HUDEP-2 (cell line): ENCODE results near the gene YARS2.
A peak's percentile ranks its signal among the peaks of the same experiment; 100 is the strongest.

Experiments
- DNase-seq, 76 experiments: peaks; one replicate each; lab custom pipeline; 2025; ENCODE audit not compliant: unreplicated experiment in 76 of 76; lab: John Stamatoyannopoulos, UW

Gene YARS2

DNA sequence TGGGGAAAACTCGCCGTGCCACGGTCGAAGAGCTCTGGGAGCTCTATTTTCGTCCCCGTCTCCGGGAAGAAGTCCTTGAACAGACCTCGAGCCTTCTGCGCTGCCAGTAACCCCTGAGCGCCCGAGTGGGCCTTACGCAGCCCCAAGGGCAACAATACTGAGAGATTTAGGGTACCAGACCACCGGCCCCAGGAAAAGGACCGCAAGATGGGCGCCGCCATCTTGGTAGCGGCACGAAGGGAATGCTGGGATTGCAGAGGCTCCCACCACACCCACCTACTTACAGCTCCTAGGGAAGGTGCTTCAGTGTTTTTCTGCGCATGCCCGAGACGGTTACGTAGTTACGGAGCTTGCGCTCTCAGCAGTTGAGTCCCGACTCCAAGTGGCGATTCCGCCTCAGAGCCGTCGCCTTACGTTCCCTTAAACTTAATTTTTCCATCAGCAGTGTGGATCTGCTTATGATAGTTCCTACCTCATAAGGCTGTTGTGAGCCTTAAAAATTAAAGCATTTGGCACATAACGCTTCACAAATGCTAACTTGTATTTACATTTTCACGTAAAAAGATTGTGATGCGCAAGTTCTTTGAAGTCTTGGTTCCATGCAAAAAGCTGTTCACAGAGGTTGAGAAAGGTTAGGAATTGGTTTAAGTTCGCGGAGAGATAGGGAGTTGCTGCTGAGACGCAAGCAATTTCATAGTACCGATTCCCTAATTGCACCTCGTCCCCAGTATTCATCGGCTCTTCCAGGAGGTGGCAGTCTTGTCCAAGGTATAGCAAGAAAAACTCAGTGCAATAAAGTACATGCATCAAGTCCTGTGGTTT lies at the start of gene YARS2:
YARS2 (minus strand) TSS at position 244 of the 822 bp plus-strand sequence; CDS start at position 221, 23 bp downstream.
- peak in 75 of 76 experiments; percentile 29 to 94 (median 87) for DNase-seq

DNA sequence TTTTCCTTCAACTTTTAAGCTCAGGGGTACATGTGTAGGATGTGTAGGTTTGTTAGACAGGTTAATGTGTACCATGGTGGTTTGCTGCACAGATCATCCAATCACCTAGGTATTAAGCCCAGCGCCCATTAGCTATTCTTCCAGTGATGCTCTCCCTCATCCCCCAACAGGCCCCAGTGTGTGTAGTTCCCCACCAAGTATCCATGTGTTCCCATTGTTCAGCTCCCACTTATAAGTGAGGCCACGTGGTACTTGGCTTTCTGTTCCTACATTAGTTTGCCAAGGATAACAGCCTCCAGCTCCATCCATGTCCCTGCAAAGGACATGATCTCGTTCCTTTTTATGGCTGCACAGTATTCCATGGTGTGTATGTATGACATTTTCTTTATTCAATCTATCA lies 48.6 kb upstream of the YARS2 start:
- DNase-seq: no peak

DNA sequence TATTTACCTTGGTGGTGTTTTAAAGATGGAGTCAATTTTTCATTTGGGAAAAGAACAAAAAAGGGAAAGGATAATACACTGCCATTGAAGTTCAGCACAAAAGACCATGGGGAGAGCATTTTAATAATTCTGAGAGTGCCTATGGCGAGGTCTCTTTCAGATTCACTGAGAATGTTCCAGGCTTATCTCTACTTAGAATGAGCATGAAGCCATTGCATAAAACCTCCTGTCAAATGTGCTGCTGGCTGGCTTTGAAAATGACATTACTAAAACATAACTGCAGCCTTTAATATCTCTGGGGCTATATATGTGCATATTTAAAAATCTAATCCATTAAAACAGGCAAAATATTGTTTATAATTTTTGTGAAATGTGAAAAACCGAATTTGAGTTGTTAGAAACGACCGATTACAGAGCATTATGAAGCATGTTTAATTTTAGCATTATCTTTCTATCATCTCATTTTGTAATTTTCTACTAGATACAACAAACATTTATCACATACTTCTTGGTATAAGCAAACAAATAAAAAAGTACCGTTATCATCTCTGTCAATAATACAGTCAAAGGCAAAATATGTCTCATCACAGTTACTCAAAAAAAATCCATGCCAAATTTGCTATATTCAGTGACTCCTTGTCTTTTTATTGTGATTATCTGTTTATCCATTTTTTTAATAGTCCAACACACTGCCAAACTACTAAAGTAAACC lies 45.7 kb upstream of the YARS2 start:
- no peak for DNase-seq

DNA sequence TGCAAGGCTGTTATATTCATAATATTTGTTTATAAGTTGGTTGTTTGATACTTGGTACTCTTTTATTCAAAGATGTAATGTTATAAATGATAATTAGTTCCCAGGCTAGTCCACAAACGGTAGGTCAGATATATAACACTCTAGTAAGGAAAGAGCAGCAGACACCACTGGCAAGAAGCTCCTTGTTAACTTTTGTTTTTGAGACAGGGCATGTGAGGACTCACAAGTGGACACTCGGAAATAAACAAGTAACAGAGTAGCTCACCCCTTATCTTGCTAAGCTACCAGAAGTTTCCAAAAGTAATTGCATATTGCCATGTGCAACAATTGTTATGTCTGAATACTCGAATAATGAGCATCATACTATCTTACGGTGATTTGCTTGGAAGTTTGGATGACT lies 38.6 kb upstream of the YARS2 start:
- DNase-seq: no peak

DNA sequence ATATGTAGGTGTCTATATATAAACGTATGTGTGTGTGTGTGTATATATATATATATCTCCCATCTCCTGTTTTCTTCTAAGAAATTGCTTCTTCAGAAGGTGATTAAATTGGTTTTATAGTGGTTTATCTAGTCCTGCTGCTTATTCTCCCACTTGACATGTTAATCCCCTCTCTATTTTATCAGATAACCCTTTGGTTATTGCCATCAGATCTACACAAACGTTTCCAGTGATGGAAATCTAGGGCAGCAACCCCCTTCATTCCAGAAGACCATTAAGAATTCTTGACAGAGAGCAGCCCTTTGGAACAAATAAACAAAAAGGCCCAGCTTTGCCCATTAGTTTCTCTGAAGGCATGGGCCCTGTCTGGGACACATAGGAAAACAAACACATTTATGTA lies 34.2 kb upstream of the YARS2 start:
- no peak for DNase-seq

DNA sequence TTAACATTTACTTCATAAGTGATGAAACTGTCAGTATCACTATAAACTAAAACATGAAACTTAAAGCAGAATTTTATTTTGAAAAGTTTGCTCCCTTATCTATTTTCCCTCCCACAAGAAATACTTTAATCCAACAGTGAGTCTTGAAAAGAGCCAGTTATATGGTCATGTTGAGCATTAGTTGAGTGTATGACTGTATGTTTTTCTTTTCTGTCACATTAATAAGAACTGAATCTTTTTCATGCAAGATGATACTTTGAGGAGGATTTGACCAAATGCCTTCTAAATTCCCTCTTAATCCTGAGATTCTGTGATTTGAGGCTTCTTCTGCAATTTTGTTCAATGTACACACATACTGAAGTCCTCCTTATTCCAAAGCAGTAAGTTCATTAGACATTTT lies 33.7 kb upstream of the YARS2 start:
- DNase-seq: no peak

DNA sequence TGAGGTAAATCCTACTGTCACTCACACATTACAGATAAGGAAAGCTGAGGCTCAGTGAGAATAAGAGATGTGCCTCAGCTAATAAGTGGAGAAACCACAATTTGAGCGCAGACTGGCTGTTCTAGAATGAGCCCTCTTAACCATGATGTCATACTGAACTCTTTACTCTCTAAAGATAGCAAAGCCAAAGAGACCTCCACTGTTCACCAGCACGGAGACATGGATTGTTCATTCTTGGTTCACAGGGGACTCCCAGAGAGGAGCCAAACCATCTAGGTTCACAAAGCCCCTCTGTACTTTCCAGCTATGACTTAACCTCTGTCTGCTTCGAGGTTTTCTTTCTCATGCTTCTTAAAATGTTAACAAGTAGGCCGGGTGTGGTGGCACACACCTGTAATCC lies 32.7 kb upstream of the YARS2 start:
- DNase-seq: no peak

DNA sequence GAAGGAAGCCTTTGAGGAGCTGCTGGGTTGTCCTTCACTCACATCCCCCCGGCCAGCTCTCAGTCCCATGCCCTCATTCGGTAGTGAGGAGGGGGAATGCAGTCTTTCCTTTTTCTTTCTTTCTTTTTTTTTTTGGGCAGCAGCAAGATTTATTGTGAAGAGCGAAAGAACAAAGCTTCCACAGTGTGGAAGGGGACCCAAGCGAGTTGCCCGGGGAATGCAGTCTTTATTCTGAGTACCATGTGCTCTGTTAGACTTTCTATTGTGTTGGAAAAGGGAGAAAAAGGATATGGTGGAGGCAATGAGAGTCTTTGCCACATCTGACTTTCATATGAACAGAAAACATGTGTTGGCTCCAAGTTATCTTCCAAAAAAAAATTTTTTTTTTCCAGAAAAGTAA lies 29.9 kb upstream of the YARS2 start:
- no peak for DNase-seq

DNA sequence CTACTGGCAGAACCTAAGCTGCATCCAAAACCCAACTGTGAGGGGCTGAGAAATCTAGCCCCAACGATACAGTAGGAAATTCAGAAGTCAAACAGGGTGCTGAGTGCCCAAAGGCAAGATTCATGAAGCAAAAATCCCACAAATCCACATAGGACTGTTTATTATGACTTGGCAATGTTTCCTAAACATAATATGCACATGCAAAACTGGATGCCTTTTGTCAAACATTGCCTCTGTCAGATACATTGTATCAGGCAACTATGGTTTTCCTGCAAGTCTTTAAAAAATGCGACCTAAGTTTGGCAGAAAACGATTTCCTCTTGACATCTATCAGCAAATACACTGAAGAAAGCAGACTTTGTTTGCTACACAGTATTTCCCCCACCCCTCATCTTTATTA lies 27.3 kb upstream of the YARS2 start:
- DNase-seq: no peak

DNA sequence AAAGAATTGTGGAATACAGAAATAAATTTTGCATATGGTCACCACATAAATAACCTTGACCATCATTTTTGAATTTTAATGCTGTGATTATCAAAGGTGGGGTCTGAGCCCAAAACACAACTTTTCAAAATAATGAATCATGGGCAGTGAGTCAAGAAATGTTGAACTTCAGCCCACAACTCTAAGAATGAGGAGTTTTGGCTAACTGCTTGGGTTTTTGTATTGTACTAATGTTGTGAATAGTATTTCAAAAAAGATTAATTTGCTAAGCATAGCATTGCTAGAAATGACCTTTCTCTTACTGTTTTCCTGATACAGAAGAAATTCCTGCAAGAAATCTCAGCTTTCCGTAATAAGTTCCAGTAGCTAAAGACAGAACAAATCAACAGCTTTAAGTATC lies 24.4 kb upstream of the YARS2 start:
- no peak for DNase-seq

DNA sequence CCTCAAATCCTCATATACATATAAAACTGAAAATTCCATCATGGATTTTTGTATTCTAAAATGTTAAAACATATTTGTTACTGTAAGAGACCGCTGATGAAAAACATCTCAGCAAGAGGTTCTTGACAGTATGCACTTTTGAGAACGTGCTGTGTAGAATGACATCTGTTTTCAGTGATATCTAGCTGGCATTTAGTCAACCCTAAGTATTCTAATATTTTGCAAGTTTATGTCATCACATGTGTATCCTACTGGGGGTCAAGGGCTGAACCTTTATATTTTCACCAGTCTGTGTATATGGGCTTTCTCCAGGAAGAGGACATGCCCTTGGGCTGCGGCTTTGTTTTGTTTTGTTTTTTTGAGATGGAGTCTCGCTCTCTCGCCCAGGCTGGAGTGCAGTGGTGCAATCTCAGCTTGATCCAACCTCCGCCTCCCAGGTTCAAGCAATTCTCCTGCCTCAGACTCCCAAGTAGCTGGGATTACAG lies 22.0 kb upstream of the YARS2 start:
- no peak for DNase-seq

DNA sequence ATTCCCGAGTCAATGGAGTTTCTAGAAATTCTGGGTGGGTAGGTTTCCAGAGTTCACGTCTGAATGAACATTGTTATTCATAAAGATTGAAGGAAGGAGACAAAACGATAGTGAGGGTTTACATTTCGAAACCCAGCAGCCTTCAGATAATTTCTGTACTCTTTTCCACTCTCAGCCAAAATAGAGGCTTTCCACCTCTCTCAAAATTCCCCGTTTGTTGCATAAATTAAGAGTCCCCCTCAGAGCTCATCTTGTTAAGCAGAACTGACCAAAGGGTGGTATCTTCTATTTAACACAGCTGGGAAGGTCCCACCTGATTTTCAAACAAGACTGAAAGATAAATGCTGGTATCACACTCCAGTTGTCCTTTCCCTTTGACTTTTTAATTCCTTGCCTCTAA lies 21.5 kb upstream of the YARS2 start:
- no peak for DNase-seq

DNA sequence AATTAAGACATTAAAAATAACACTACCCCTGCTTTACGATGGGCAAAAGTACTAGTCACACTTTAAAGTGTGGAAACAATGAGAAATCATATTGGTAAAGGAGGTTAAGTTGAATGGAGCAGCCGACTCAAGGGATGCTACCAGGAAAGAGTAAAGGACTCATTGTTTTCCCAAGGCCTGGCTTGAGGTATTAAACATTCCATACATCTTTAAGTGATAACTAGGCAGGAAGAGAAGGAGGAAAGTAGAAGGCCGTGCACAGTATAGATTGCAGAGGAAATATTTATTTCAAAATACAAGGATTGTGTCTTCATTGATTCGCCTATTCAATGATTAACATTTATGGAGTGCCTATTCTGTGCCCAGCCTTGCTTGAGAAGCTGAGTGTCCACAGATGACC lies 20.6 kb upstream of the YARS2 start:
- DNase-seq: no peak

DNA sequence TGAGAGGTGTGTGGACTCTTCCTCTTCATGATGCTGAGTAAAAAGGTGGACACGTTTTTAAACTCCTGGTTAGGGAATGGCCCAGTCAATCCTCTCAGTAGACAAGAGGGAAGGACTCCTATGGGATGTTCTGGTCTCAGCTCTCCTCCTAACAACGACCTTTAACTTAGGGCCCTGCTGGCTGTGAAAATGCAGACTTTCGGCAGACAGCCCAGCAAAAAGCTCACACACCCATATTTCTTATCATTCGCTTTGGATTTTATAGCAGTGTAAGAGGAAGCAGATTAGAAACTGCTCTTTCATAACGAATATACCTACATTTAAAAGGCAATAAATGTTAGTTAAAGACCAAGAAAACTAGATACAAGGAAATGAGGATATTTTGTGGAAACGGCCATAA lies 18.0 kb upstream of the YARS2 start:
- no peak for DNase-seq

DNA sequence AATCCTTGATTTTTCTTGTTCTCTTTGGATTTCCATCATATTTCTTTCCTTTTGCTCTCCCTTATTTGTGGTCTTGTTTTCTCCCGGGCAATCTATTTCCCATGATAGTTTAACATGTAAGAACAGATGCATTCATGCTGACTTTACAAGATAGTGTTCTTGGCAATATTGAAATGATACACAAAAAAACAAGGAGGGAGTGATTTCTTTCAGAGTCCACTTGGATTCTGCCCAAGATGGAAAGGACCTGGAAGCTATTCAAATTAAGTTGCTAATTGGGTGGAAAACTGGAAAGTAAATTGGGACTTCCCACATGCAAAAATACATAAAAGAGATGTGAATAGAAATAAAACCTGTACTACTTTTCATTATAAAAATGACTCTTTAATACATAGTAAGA lies 14.4 kb upstream of the YARS2 start:
- no peak for DNase-seq

DNA sequence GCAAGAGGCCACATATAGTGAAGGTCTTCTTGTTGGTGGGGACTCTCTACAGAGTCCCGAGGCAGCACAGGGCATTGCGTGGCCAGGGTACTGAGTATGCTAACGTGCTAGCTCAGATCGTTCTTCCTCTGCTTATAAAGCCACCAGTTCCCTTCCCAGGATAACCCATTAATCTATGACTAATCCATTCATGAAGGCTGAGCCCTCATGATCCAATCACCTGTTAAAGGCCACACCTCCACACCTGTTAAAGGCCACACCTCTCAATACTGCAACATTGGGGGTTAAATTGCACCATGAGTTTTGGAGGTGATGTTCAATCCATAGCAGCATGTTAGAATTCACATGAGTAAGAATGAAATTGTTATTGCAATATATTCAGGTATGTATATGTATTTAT lies 12.8 kb upstream of the YARS2 start:
- DNase-seq: no peak

DNA sequence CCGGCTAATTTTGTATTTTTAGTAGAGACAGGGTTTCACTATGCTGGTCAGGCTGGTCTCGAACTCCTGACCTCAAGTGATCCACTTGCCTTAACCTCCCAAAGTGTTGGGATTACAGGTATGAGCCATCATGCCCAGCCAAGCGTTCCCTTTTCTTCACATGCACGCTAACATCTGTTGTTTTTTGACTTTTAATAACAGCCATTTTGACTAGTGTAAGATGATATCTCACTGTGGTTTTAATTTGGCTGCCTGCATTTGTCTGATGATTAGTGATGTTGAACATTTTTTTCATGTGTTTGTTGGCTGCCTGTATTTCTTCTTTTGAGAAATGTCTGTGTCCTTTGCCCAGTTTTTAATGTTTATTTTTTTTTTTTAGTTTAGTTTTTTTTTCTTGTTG lies 10.2 kb upstream of the YARS2 start:
- DNase-seq: no peak

DNA sequence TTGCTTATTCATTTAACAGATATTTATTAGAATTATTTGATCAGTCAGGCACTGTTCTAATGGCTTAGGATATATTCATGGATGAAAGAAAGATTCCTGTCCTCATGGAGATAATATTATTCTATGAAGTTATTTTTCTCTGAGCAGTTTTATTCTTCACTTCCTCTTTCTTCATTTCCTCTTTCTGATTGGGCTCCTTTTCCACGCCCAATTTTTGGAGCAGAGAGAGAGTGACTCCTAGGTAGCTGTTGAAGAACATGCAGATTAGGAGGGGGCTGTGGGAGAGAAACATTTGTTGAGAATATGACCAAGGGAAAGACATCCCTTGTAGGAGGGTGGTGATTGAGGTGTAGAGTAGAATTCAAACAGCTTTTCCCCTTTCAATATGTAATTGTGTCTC lies 6.0 kb upstream of the YARS2 start:
- DNase-seq: peak in 4 of 76 experiments; percentile 3 to 17 (median 12)

DNA sequence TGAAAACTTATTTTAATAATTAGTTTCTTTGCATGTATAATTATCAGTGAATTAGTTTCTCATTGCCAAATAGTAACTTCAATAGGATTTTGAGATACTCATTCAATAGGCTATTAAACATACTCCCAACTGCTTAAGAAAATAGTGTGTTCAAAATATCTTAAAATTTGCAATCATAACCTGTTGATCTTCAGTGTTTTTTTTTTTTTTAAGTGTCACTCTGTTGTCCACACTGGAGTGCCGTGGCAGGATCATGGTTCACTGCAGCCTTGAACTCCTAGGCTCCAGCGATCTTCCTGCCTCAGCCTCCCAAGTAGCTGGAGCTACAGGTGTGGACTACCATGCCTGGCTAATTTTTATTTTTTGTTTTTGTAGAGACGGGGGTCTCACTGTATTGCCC lies 1.5 kb upstream of the YARS2 start:
- no peak for DNase-seq

DNA sequence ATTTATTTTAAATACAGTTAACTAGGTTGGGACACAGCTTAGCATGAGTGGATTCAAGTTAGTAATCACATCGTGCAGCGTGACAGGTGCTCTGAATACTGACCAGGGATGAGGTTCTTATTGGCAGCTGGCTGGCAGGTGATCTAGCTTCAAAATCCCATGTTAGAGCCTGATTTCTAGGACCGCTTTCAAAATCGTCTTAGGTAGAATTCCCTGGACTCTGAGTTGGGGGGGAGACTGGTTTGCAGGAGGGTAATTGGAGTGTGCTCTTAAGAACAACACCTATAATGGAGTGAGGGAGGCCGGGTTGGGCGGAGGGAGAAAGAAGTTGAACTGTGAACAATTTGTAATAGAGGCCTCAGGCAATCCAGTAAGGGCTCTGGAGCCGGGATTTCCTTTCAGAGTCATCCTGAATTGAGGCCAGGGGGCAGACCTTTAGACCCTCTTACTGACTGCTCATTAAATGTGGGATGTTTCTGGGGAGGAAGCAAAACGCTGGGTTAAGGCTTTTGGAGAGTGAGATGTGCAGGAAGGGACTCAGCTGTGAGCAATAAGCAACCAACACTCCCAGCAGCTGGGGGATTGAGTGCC lies 874 bp upstream of the YARS2 start:
- DNase-seq: no peak

DNA sequence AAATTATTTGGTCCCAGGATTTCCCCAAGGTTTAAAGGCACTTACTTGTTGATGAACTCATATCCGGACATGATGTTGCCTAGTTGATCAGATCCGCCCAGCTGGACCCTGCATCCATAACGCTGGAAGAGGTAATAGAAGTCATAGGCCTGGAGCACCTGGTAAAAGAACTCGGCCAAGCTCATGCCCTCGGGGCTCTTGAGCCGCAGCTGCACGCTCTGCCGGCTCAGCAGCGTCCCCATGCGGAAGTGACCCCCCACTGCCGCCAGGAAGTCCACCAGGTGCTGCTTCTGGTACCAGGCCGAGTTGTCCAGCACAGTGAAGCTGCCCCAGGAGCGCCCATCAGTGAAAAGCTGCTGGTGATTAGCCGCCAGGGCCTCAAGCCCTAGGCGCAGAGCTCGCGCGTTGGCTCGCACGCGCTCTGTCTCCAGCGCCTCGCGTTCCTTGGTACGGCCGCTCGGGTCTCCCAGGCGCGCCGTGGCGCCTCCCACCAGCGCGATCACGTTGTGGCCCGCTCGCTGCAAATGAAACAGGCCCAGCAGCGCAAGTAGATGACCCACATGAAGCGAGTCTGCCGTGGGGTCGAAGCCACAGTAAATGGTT lies 545 bp downstream of the YARS2 start:
- peak in 74 of 76 experiments; percentile 9 to 85 (median 63) for DNase-seq
